K562 (cell line): ENCODE results near the gene EXOC4. TPM values are rescaled to one million over a fixed set of nuclear protein-coding genes. Genes with fewer than 3 reads are reported as not detected.

ENCODE experiments used
- ATAC-seq: fragments of 200-7000 bp; cut with Tn5 transposase; 3 replicates; pipeline ENCODE4 v1.9.1; 2020; ENCODE audit warnings: moderate library complexity
- BruUV-seq: library from RNA; stranded (reverse); fragments of 400-500 nt; replicated peaks from 2 replicates; lab custom pipeline; 2021; lab: Mats Ljungman, UMichigan
- CTCF ChIA-PET: fragments of 300-600 bp; formaldehyde crosslinking; extraction: SDS; loops from one replicate; lab custom pipeline; 2021; ENCODE audit warnings: low intra/inter-chr PET ratio; lab: Yijun Ruan, JAX
- POLR2A ChIA-PET: fragments of 300-600, 350-650 bp; sonication (Branson Sonifier 250); formaldehyde crosslinking; extraction: SDS; loops from one replicate; lab custom pipeline; 2021; ENCODE audit warnings: antibody characterized with exemption, inconsistent platforms; lab: Yijun Ruan, JAX
- DNase-seq, 4 experiments: peaks; one replicate each; pipeline versions ENCODE4 v3.0.0 to v3.0.0-alpha.2; 2011 to 2018; ENCODE audit warnings: low spot score in 3 of 4, mixed read lengths in 3 of 4; ENCODE audit errors: extremely low read depth in 1 of 4
- FAIRE-seq: peaks from 2 replicates; lab custom pipeline; 2011; peaks lifted over from hg19 to GRCh38; lab: Jason Lieb, UNC
- H2AFZ ChIP-seq: 2 replicates; pipeline ENCODE4 v1.6.0; 2011; ENCODE audit warnings: low read depth, low read length, control low read depth, inconsistent platforms
- H3K27ac ChIP-seq: fragments of 200-600 bp; 3 replicates; pipeline ENCODE4 v1.8.0; 2011; ENCODE audit warnings: low read depth, mild to moderate bottlenecking, control low read depth, inconsistent platforms, low read length, moderate library complexity, mixed read lengths; ENCODE audit errors: extremely low read depth
- H3K27me3 ChIP-seq, 2 experiments: fragments of 300-600 bp in 1 of 2; 2 replicates in 1 of 2; 3 replicates in 1 of 2; pipeline versions ENCODE4 v1.6.0 to v1.8.0; 2011; ENCODE audit warnings: inconsistent platforms in 2 of 2, low read length in 2 of 2, mild to moderate bottlenecking in 1 of 2, mixed read lengths in 1 of 2, moderate library complexity in 1 of 2; ENCODE audit not compliant: control insufficient read depth in 2 of 2, insufficient read depth in 2 of 2
- H3K36me3 ChIP-seq: fragments of 300-600 bp; 3 replicates; pipeline ENCODE4 v1.8.0; 2011; ENCODE audit warnings: mild to moderate bottlenecking, low read length, inconsistent platforms; ENCODE audit not compliant: control insufficient read depth, insufficient read depth
- H3K4me1 ChIP-seq, 2 experiments: fragments of 200-600 bp in 1 of 2; replicated peaks in 1 of 2; 2 replicates in 1 of 2; 3 replicates in 1 of 2; pipeline versions ENCODE4 v1.5.1 to v1.8.0; 2011; ENCODE audit warnings: inconsistent platforms in 2 of 2, low read length in 2 of 2, mild to moderate bottlenecking in 1 of 2, mixed read lengths in 1 of 2, moderate library complexity in 1 of 2; ENCODE audit not compliant: control insufficient read depth in 2 of 2, insufficient read depth in 2 of 2
- H3K4me2 ChIP-seq: 2 replicates; pipeline ENCODE4 v1.6.1; 2011; ENCODE audit warnings: low read length, control low read depth, inconsistent platforms, mixed read lengths; ENCODE audit not compliant: insufficient read depth
- H3K4me3 ChIP-seq: fragments of 200-600 bp; sonication (generic), shearing (Covaris generic); 2 replicates; pipeline ENCODE4 v1.5.1; 2016; ENCODE audit warnings: control low read depth, inconsistent platforms
- H3K79me2 ChIP-seq: fragments of 200-600 bp; 3 replicates; pipeline ENCODE4 v1.8.0; 2011; ENCODE audit warnings: low read length, inconsistent platforms; ENCODE audit not compliant: control insufficient read depth, insufficient read depth
- H3K9ac ChIP-seq, 2 experiments: 2 replicates each; pipeline versions ENCODE4 v1.6.0 to v1.6.1; 2011; ENCODE audit warnings: low read depth in 2 of 2, low read length in 2 of 2, control low read depth in 1 of 2, inconsistent platforms in 1 of 2, mild to moderate bottlenecking in 1 of 2, mixed read lengths in 1 of 2; ENCODE audit not compliant: insufficient read depth in 1 of 2
- H3K9me1 ChIP-seq: one replicate; pipeline ENCODE4 v1.6.0; 2011; ENCODE audit warnings: inconsistent platforms, mild to moderate bottlenecking, low read length, moderate library complexity; ENCODE audit not compliant: control insufficient read depth, insufficient read depth
- H3K9me3 ChIP-seq: replicated peaks from 2 replicates; pipeline ENCODE4 v1.5.1; 2011; ENCODE audit warnings: low read depth, low read length, inconsistent platforms; ENCODE audit not compliant: control insufficient read depth, insufficient read depth
- H4K20me1 ChIP-seq: replicated peaks from 2 replicates; pipeline ENCODE4 v1.6.1; 2011; ENCODE audit warnings: low read length, inconsistent platforms, mixed read lengths; ENCODE audit not compliant: control insufficient read depth, insufficient read depth
- CEBPG ChIP-seq, 3 experiments: fragments of 200-800 bp in 1 of 3; sonication (Bioruptor generic) in 1 of 3; sonication (generic) in 1 of 3; formaldehyde crosslinking in 1 of 3; IDR thresholded peaks in 2 of 3; conservative IDR thresholded peaks in 1 of 3; 2 replicates each; pipeline versions ENCODE4 v1.6.1 to v1.8.0; 2016 to 2022; ENCODE audit warnings: missing compliant biosample characterization in 2 of 3, missing genetic modification characterization in 2 of 3, mild to moderate bottlenecking in 1 of 3, missing genetic modification reagents in 1 of 3
- DIDO1 ChIP-seq: fragments of 450-650 bp; IDR thresholded peaks from 2 replicates; pipeline ENCODE4 v1.6.1; 2016; ENCODE audit warnings: low read depth, missing biosample characterization, missing genetic modification characterization
- ESRRA ChIP-seq: fragments of 450-650 bp; IDR thresholded peaks from 2 replicates; pipeline ENCODE4 v1.6.1; 2014; ENCODE audit warnings: low read depth, mild to moderate bottlenecking, moderate library complexity, borderline replicate concordance
- OTX1 ChIP-seq: fragments of 450-650 bp; formaldehyde crosslinking; IDR thresholded peaks from 2 replicates; pipeline ENCODE4 v1.4.0; 2022; ENCODE audit warnings: mild to moderate bottlenecking
- PKNOX1 ChIP-seq: fragments of 450-650 bp; IDR thresholded peaks from 2 replicates; pipeline ENCODE4 v1.6.1; 2016
- RBM17 ChIP-seq: fragments of 200-400 bp; formaldehyde crosslinking; IDR thresholded peaks from 2 replicates; pipeline ENCODE4 v1.6.1; 2017; ENCODE audit warnings: low read depth, mild to moderate bottlenecking, low read length, borderline replicate concordance
- TRIM24 ChIP-seq, 2 experiments: fragments of 450-650 bp; IDR thresholded peaks; 2 replicates each; pipeline ENCODE4 v1.6.1; 2016
- WGBS: fragments of 100-300 bp; shearing (Covaris generic); methylation state at CpG from one replicate; pipeline ENCODE4 v1.1.6; 2016; ENCODE audit warnings: low coverage, mixed read lengths; ENCODE audit not compliant: insufficient coverage; ENCODE audit errors: missing lambda C conversion rate; 5-methylcytosine and 5-hydroxymethylcytosine counted together
- in situ Hi-C: fragments of 300-500 bp; cut with MboI; formaldehyde crosslinking; loops from 4 replicates; pipeline ENCODE4 v1.15.0; 2018; ENCODE audit warnings: inconsistent platforms, mixed read lengths
- intact Hi-C: fragments of 100-400 bp; cut with micrococcal nuclease; formaldehyde crosslinking; loops from 2 replicates; pipeline ENCODE4 v1.14.2; 2022
- polyA plus RNA-seq, 8 experiments: library from polyadenylated mRNA; depleted of rRNA in 4 of 8; stranded (reverse) in 5 of 8; unstranded in 3 of 8; fragments of >200 nt; fragmentation: Nextera tagmentation in 2 of 8; fragmentation: Illumina TruSeq in 1 of 8; extraction: Ambion mirVana in 2 of 8; extraction: Trizol in 1 of 8; gene quantifications; 2 replicates each; pipeline versions ENCODE4 v1.2.1 to v1.2.3, GENCODE V29; 2011 to 2014; ENCODE audit warnings: inconsistent platforms in 1 of 8, missing spikeins in 1 of 8
- total RNA-seq, 7 experiments: library from RNA; depleted of rRNA in 6 of 7; stranded (reverse); fragments of >200 nt in 6 of 7; fragmentation: Illumina TruSeq in 2 of 7; extraction: Trizol in 2 of 7; gene quantifications; 2 replicates each; pipeline versions ENCODE4 v1.2.1 to v1.2.3, GENCODE V29; 2011 to 2021; ENCODE audit warnings: low replicate concordance in 1 of 7

The EXOC4 gene
- total and polyA plus RNA-seq, 9 of the 15 experiments (the other 6 are each of a cell fraction or from before 2014, with no cell fraction given) = 18.5 to 73.1 (median 46.6) TPM

GRCh38 chr7:133428876-133429275 is 176.0 kb downstream of the EXOC4 start:
- POLR2A ChIA-PET = no interaction called here
- Histone ChIP-seq H3K4me1 (no peaks in the 10 kb centered on the region), H3K4me3 (no peak overlapping the region), H3K9me1 (no peaks in the 10 kb centered on the region), H3K27ac (no peak overlapping the region), H2AFZ (no peak overlapping the region), H4K20me1 (peaks cover under 1% of the 10 kb centered on the region; the same call in 1 of the 2 replicates), H3K4me2 (no peak overlapping the region), H3K36me3 (no peaks in the 10 kb centered on the region), H3K9ac (no peak overlapping the region), H3K9me3 (no peaks in the 10 kb centered on the region), H3K27me3 (no peaks in the 10 kb centered on the region), H3K79me2 (no peaks in the 10 kb centered on the region)
- in situ Hi-C loops (no loop called here), intact Hi-C loops (no loop called here)
- no peak for ATAC-seq
- FAIRE-seq = no peak
- no peak for TF ChIP-seq DIDO1 (tag)
- TF ChIP-seq ESRRA = no peak
- TF ChIP-seq PKNOX1 = peak; percentile 91
- TF ChIP-seq TRIM24 (IDR thresholded peaks at IDR 0.05) = no peak
- no peak for TF ChIP-seq CEBPG (CRISPR knock-in tag; IDR thresholded peaks at IDR 0.05)
- no peak for TF ChIP-seq CEBPG (tag; conservative IDR thresholded peaks at IDR 0.05 in 1 of 2, IDR thresholded peaks at IDR 0.05 in 1 of 2)
- no peak for TF ChIP-seq RBM17
- TF ChIP-seq OTX1 (CRISPR knock-in tag) = no peak
- WGBS = 28% methylated on average over 3 of the region's 3 CpGs
- CTCF ChIA-PET = no interaction called here
- no TSS peak for BruUV-seq
- no peak for DNase-seq
